ENCODE measurements around the gene RAB12. TPM values are rescaled to one million over a fixed set of nuclear protein-coding genes. Genes with fewer than 3 reads are reported as not detected.
A peak's percentile ranks its signal among the peaks of the same experiment; 100 is the strongest.

The RAB12 gene
- total and polyA plus RNA-seq, 2 experiments from 2014 or later: 9.8 to 83.9 TPM

DNA sequence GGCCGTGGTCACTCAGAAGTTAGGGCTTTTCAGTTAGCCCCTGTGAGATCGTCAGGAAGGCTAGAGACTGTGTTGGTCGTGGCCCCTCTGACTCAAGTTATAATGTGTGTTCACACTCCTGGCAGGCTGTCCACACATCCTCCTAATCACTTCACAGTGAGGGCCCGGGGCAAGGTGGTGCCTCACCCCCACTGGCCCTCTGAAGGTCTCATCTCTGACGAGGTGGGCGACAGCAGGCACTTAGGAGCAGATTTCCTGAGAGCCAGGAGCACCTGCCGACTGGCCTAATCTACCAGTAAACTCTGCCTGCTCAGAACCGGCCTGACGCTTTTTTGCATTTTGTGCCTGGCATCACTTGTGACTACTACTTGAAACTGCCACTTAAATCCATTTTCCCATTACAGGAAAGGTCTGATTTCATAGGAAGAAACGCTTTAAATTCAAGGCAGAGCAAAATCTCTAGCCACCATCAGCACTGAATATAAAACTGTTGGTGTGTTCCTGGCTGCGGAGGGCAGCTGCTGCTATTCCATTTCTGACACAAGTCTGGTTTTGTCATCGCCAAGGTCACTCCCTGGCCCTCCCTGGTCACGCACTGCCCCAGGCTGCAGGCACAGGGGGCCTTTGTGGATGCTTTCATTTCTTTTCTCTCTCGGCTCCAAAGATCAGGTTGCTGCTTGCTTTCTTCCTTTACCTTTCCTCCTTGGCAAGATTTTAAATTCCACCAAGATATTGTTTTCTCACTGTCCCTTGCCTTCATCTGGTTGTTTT lies 48.0 kb downstream of the RAB12 start:
- peaks cover 48% of the 10 kb centered on the region for H3K27me3 ChIP-seq
- peak in 1 of 2 donors; percentile 42 for DNase-seq (ENCODE audit: low read depth in 1 of 2, low spot score in 1 of 2)
- no peaks in the 10 kb centered on the region for H3K9me3 ChIP-seq (ENCODE audit: low read depth)
- TF ChIP-seq, protein P1, sequence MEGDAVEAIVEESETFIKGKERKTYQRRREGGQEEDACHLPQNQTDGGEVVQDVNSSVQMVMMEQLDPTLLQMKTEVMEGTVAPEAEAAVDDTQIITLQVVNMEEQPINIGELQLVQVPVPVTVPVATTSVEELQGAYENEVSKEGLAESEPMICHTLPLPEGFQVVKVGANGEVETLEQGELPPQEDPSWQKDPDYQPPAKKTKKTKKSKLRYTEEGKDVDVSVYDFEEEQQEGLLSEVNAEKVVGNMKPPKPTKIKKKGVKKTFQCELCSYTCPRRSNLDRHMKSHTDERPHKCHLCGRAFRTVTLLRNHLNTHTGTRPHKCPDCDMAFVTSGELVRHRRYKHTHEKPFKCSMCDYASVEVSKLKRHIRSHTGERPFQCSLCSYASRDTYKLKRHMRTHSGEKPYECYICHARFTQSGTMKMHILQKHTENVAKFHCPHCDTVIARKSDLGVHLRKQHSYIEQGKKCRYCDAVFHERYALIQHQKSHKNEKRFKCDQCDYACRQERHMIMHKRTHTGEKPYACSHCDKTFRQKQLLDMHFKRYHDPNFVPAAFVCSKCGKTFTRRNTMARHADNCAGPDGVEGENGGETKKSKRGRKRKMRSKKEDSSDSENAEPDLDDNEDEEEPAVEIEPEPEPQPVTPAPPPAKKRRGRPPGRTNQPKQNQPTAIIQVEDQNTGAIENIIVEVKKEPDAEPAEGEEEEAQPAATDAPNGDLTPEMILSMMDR (IDR thresholded peaks at IDR 0.05; ENCODE audit: low read depth, low read length): no peak
- H3K4me3 ChIP-seq: no peak overlapping the region
- H3K36me3 ChIP-seq: no peaks in the 10 kb centered on the region
- H3K27ac ChIP-seq: no peak overlapping the region
- H3K4me1 ChIP-seq (ENCODE audit: low read depth): peaks cover 5% of the 10 kb centered on the region

DNA sequence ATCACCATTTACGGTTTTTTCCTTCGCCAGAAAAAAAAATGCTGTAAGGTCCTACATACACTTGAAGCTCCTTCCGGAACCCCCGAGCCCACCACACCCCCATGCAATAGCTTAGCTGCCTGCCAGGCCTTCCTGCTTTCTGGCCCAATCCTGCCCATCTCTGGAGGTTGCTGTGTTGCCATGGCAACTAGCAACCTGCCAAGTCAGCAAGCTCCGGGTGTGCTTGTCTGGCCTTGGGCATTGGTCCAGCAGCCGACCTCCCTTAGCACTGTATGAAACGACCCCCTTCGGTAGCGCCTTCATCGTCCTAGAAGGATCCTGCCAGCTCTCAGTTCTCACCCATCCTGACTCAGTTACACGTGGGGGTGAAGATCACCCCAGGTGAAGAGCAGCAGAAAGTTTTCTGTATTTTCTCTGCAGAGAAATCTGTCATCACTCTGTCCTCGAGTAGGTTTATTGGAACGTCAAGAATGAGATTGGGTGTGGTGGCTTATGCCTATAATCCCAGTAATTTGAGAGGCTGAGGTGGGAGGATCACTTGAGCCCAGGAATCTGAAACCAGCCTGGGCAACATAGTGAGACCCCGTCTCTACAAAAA lies 48.7 kb downstream of the RAB12 start:
- Histone ChIP-seq H3K9me3 (ENCODE audit: low read depth) (no peaks in the 10 kb centered on the region), H3K4me1 (ENCODE audit: low read depth) (peaks cover 5% of the 10 kb centered on the region), H3K36me3 (no peaks in the 10 kb centered on the region), H3K4me3 (no peak overlapping the region), H3K27ac (no peak overlapping the region), H3K27me3 (peaks cover 53% of the 10 kb centered on the region)
- DNase-seq (ENCODE audit: low read depth in 1 of 2, low spot score in 1 of 2): peak in 1 of 2 donors; percentile 50
- TF ChIP-seq, protein P1 (IDR thresholded peaks at IDR 0.05; ENCODE audit: low read depth, low read length): no peak

DNA sequence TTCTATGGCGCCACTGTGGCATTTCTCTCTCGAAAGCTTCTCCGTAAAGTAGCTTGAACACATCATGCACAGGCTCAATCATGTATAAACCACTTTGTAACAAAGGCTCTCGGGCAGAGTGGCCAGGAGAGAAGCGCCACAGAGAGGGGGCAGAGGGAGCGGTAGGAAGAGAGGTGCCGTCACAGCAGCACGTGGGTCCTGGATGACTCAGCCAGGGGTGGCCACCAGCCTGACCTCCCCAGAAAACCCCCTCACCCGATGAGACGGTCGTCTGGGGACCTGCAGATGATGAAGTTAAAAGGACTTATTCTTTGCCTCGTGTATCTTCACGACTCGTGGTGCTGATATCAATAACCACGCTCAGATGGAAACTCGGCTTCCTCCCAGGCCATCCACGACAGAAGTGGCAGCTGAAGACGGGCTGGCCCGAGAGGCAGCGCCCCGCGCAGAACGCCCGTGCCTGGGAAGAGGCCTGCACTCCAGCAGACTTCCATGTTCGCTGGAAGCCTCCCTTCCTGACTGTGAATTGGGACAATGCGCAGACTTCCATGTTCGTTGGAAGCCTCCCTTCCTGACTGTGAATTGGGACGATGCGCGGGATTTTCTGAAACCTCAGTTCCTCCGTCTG lies 49.7 kb downstream of the RAB12 start:
- H3K9me3 ChIP-seq (ENCODE audit: low read depth): no peaks in the 10 kb centered on the region
- no peak overlapping the region for H3K4me3 ChIP-seq
- TF ChIP-seq, protein P1 (IDR thresholded peaks at IDR 0.05; ENCODE audit: low read depth, low read length): no peak
- peaks cover 59% of the 10 kb centered on the region for H3K27me3 ChIP-seq
- H3K36me3 ChIP-seq: no peaks in the 10 kb centered on the region
- no peak overlapping the region for H3K27ac ChIP-seq
- DNase-seq (ENCODE audit: low read depth in 1 of 2, low spot score in 1 of 2): no peak
- peaks cover 5% of the 10 kb centered on the region for H3K4me1 ChIP-seq (ENCODE audit: low read depth)

DNA sequence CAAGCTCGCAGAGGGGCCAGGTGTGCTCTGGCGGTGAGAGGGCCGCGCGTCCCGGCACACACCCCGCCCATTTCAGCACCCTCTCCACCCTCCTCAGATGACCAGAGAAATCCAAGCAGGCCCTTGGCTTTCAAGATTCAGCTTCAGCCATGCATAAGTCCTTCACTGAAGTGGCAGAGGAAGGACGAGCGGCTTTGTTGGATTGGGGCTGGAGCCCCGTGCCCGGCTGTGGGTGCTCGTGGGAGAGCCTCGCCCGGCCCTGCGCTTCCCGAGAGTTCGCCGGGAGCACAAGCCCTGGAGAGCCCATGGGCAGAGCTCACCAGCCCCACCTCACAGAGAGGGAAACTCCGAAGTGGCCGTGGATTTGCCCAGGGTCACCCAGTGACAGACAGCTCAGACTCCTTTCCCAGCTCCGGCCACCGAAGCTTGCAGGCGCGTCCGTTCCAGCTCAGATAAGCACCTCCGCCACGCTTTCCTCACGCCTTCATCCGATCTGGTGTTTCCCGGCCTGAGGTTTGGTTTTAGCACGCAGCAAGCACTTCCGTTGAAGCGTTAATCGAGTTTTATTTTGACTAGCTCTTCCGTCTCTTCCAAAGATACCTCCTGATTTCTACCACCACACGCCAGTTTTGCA lies 50.5 kb downstream of the RAB12 start:
- TF ChIP-seq, protein P1 (IDR thresholded peaks at IDR 0.05; ENCODE audit: low read depth, low read length): no peak

DNA sequence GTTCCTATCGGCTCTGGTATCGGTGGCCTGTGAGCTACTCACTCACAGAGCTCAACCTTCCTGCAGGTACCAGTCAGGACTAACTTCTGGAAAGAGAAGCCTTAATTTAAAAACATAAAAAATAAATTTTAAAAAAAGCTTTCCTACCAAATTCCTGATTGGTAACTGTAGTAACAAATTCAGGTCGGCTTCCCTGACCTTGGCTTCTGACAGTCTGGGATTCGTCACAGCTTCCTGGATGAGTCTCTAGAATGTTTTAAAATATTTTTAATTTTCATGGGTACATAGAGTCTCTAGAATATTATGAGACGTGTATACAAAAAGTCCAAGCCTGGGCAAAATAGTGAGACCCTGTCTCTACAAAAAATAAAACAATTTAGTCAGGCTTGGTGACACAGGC lies 51.1 kb downstream of the RAB12 start:
- DNase-seq (ENCODE audit: low read depth in 1 of 2, low spot score in 1 of 2): no peak
- Histone ChIP-seq H3K9me3 (ENCODE audit: low read depth) (no peaks in the 10 kb centered on the region), H3K27ac (no peak overlapping the region), H3K4me3 (no peak overlapping the region), H3K27me3 (peaks cover 59% of the 10 kb centered on the region), H3K4me1 (ENCODE audit: low read depth) (peaks cover 5% of the 10 kb centered on the region), H3K36me3 (no peaks in the 10 kb centered on the region)
- TF ChIP-seq, protein P1 (IDR thresholded peaks at IDR 0.05; ENCODE audit: low read depth, low read length): no peak

More for the DNA sequence above, 50.5 kb downstream of the RAB12 start:
- no peak for DNase-seq (ENCODE audit: low read depth in 1 of 2, low spot score in 1 of 2)
- Histone ChIP-seq H3K4me3 (no peak overlapping the region), H3K36me3 (no peaks in the 10 kb centered on the region), H3K4me1 (ENCODE audit: low read depth) (peaks cover 5% of the 10 kb centered on the region), H3K27ac (no peak overlapping the region), H3K9me3 (ENCODE audit: low read depth) (no peaks in the 10 kb centered on the region), H3K27me3 (peaks cover 59% of the 10 kb centered on the region)
